Measurements from ENCODE around the gene TAB3. TPM values are rescaled to one million over a fixed set of nuclear protein-coding genes. Genes with fewer than 3 reads are reported as not detected.

TAB3 gene
- polyA plus RNA-seq (2013), result 29.2 TPM

DNA sequence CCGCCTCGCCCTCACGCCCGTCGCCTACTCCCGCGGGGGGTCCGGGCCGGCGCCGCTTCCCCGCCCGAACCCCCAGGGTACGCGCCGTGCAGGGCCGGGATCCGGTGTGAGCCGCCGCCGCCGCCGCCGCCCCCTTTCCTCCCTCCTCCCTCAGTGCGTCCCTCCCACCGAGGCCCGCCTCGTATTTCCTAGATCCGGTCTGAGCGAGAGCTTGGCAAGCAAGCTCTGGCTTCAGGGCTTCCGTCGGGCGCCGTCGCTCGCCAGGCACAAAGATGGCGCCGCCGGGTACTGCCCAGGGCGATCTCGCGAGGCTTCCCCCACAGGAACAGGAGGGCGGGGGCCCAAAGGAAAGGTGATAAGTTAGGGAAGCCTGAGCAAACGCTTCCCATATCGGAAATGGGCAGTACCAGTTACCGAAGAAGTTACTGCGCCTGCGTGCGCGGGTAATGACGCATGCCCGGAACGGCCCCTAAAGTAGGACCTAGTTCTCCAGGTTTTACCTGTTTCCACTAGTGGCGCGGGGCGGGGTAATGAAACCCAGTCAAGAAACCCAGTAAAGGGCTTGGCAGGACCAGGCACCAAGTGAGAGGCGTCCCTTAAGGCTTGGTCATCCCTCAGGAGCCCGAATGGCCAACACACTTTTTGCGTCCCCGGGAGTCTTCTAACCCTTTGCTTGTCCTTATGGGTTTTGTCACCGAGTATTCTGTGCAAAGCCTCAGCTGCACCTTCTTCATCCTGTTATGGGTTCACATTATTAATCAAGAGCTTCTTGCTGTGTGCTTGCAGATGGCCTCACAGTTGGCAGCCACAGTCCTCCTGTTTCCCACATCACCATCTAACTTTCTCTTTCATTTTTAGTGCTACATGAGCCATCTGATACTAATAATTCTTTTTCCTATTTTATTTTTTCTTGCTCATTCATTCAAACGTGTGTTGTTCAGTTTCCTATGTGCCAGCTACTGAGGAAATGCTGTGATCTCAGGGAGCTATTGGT is at the start of gene TAB3:
Gene TAB3 (minus strand): TSS at position 108 of the 994 bp plus-strand sequence. CDS start 29,666 bp downstream, outside the sequence.
- WGBS (ENCODE audit: insufficient coverage), result 25% methylated on average over 45 of the region's 62 CpGs
- H3K4me1 ChIP-seq (ENCODE audit: control extremely low read depth in 1 of 4, control insufficient read depth in 4 of 4, insufficient read depth in 4 of 4, low read length in 3 of 4), result peaks cover 2 to 16% (median 10%) of the 10 kb centered on the region in 4 experiments
- ChIA-PET CTCF (no interaction called here), POLR2A (interaction anchor here (0.6 to 1.2 kb wide), 2 partner anchors 21 to 199 kb away, joined by 3 read pairs; no protein-coding TSS in a partner anchor)
- H3K9me3 ChIP-seq (ENCODE audit: control extremely low read depth in 1 of 5, control insufficient read depth in 4 of 5, insufficient read depth in 2 of 5, low read depth in 1 of 5, low read length in 4 of 5), result peaks cover 0 to 3% (median 0%) of the 10 kb centered on the region in 5 experiments
- H3K36me3 ChIP-seq (ENCODE audit: control insufficient read depth in 4 of 4, insufficient read depth in 4 of 4, low read length in 3 of 4), result no peaks in the 10 kb centered on the region
- peak within 1 kb of the TSS; percentile 40 to 80 for H3K27ac ChIP-seq (ENCODE audit: insufficient read depth in 1 of 2, low read depth in 1 of 2, low read length in 2 of 2, poor library complexity in 1 of 2, severe bottlenecking in 2 of 2)
- peak; percentile 96 to 98 (median 97) for DNase-seq
- H3K4me3 ChIP-seq (ENCODE audit: control insufficient read depth in 1 of 7, extremely low read depth in 1 of 7, insufficient read depth in 4 of 7, low read depth in 2 of 7, low read length in 6 of 7), result peak within 1 kb of the TSS; percentile 57 to 83 (median 74)
- H3K27me3 ChIP-seq (replicated peaks in 2 of 5; ENCODE audit: control insufficient read depth in 4 of 5, insufficient read depth in 5 of 5, low read length in 4 of 5), result peaks cover 0 to 2% (median 0%) of the 10 kb centered on the region in 5 experiments

DNA sequence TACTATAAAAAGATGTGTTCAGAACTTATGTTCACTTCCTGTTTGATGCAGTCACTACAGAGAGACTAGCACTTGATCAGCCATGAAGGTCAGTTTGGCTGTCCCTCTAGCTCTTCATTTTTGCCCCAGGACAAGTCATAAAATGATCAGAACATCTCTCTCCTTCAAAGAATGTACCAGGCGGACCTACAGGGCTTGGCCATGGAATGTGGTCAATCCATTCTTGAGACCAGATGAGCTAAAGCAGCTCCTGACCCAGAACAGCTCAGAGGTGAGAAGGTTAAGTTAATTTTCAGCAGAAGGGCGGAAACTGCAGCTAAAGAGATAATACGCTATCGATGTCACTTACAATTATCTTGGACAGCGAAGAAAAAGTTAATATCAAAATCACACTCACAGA is 49.2 kb upstream of the TAB3 start:
- no peaks in the 10 kb centered on the region for H3K9me3 ChIP-seq (ENCODE audit: control extremely low read depth in 1 of 5, control insufficient read depth in 4 of 5, insufficient read depth in 2 of 5, low read depth in 1 of 5, low read length in 4 of 5)
- no peak overlapping the region for H3K4me3 ChIP-seq (ENCODE audit: control insufficient read depth in 1 of 7, extremely low read depth in 1 of 7, insufficient read depth in 4 of 7, low read depth in 2 of 7, low read length in 6 of 7)
- no peak overlapping the region for H3K27ac ChIP-seq (ENCODE audit: insufficient read depth in 1 of 2, low read depth in 1 of 2, low read length in 2 of 2, poor library complexity in 1 of 2, severe bottlenecking in 2 of 2)
- no peaks in the 10 kb centered on the region for H3K4me1 ChIP-seq (ENCODE audit: control extremely low read depth in 1 of 4, control insufficient read depth in 4 of 4, insufficient read depth in 4 of 4, low read length in 3 of 4)
- no peaks in the 10 kb centered on the region for H3K27me3 ChIP-seq (replicated peaks in 2 of 5; ENCODE audit: control insufficient read depth in 4 of 5, insufficient read depth in 5 of 5, low read length in 4 of 5)
- no peaks in the 10 kb centered on the region for H3K36me3 ChIP-seq (ENCODE audit: control insufficient read depth in 4 of 4, insufficient read depth in 4 of 4, low read length in 3 of 4)
- no peak for DNase-seq
- 96% methylated on average over 3 of the region's 5 CpGs for WGBS (ENCODE audit: insufficient coverage)
- ChIA-PET CTCF (no interaction called here), POLR2A (no interaction called here)

- Histone ChIP-seq H3K36me3 (ENCODE audit: control insufficient read depth in 4 of 4, insufficient read depth in 4 of 4, low read length in 3 of 4) (no peaks in the 10 kb centered on the region), H3K27ac (ENCODE audit: insufficient read depth in 1 of 2, low read depth in 1 of 2, low read length in 2 of 2, poor library complexity in 1 of 2, severe bottlenecking in 2 of 2) (no peak overlapping the region), H3K4me1 (ENCODE audit: control extremely low read depth in 1 of 4, control insufficient read depth in 4 of 4, insufficient read depth in 4 of 4, low read length in 3 of 4) (no peaks in the 10 kb centered on the region), H3K9me3 (ENCODE audit: control extremely low read depth in 1 of 5, control insufficient read depth in 4 of 5, insufficient read depth in 2 of 5, low read depth in 1 of 5, low read length in 4 of 5) (no peaks in the 10 kb centered on the region), H3K4me3 (ENCODE audit: control insufficient read depth in 1 of 7, extremely low read depth in 1 of 7, insufficient read depth in 4 of 7, low read depth in 2 of 7, low read length in 6 of 7) (no peak overlapping the region), H3K27me3 (replicated peaks in 2 of 5; ENCODE audit: control insufficient read depth in 4 of 5, insufficient read depth in 5 of 5, low read length in 4 of 5) (no peaks in the 10 kb centered on the region)
- 24% methylated on average over 2 of the region's 2 CpGs for WGBS (ENCODE audit: insufficient coverage)
- POLR2A ChIA-PET, result no interaction called here
- DNase-seq, result peak; percentile 1 to 26 (median 14)
- CTCF ChIA-PET, result no interaction called here
Observed at GRCh38 chrX:30935985-30936384, 46.9 kb upstream of the TAB3 start.

GRCh38 chrX:30931920-30932319 is 42.9 kb upstream of the TAB3 start:
- no peak for DNase-seq
- Histone ChIP-seq H3K36me3 (ENCODE audit: control insufficient read depth in 4 of 4, insufficient read depth in 4 of 4, low read length in 3 of 4) (no peaks in the 10 kb centered on the region), H3K4me1 (ENCODE audit: control extremely low read depth in 1 of 4, control insufficient read depth in 4 of 4, insufficient read depth in 4 of 4, low read length in 3 of 4) (no peaks in the 10 kb centered on the region), H3K27ac (ENCODE audit: insufficient read depth in 1 of 2, low read depth in 1 of 2, low read length in 2 of 2, poor library complexity in 1 of 2, severe bottlenecking in 2 of 2) (no peak overlapping the region), H3K27me3 (replicated peaks in 2 of 5; ENCODE audit: control insufficient read depth in 4 of 5, insufficient read depth in 5 of 5, low read length in 4 of 5) (no peaks in the 10 kb centered on the region), H3K9me3 (ENCODE audit: control extremely low read depth in 1 of 5, control insufficient read depth in 4 of 5, insufficient read depth in 2 of 5, low read depth in 1 of 5, low read length in 4 of 5) (no peaks in the 10 kb centered on the region), H3K4me3 (ENCODE audit: control insufficient read depth in 1 of 7, extremely low read depth in 1 of 7, insufficient read depth in 4 of 7, low read depth in 2 of 7, low read length in 6 of 7) (no peak overlapping the region)
- ChIA-PET POLR2A (no interaction called here), CTCF (interaction anchor here (1.1 to 1.5 kb wide), 2 partner anchors 17 to 106 kb away, joined by 3 read pairs; no protein-coding TSS in a partner anchor)
- no CpG with 5 or more reads among the region's 1 CpG for WGBS (ENCODE audit: insufficient coverage)

DNA sequence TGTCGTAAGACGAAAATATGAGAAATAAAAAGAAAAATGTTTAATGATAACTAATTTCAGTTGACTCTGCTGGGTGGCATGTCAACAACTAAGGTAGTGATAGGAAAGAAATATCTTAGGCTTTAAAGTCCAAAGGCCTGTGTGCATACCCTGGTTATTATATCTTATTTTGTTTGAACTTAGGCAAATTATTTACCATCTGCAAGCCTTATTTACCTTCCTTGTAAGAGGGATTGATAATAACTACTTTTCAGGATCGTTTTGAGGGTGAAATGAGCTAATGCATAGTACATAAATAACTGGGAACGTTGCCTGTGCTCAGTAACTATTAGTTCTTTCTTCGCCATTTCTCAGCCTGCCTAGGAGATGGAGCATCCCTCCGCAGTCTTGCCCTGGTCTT is 41.6 kb upstream of the TAB3 start:
- POLR2A ChIA-PET, result no interaction called here
- 82% methylated on average over 3 of the region's 6 CpGs for WGBS (ENCODE audit: insufficient coverage)
- no peak overlapping the region for H3K4me3 ChIP-seq (ENCODE audit: control insufficient read depth in 1 of 7, extremely low read depth in 1 of 7, insufficient read depth in 4 of 7, low read depth in 2 of 7, low read length in 6 of 7)
- H3K36me3 ChIP-seq (ENCODE audit: control insufficient read depth in 4 of 4, insufficient read depth in 4 of 4, low read length in 3 of 4), result no peaks in the 10 kb centered on the region
- DNase-seq, result no peak
- CTCF ChIA-PET, result no interaction called here
- H3K27me3 ChIP-seq (replicated peaks in 2 of 5; ENCODE audit: control insufficient read depth in 4 of 5, insufficient read depth in 5 of 5, low read length in 4 of 5), result no peaks in the 10 kb centered on the region
- no peak overlapping the region for H3K27ac ChIP-seq (ENCODE audit: insufficient read depth in 1 of 2, low read depth in 1 of 2, low read length in 2 of 2, poor library complexity in 1 of 2, severe bottlenecking in 2 of 2)
- H3K9me3 ChIP-seq (ENCODE audit: control extremely low read depth in 1 of 5, control insufficient read depth in 4 of 5, insufficient read depth in 2 of 5, low read depth in 1 of 5, low read length in 4 of 5), result no peaks in the 10 kb centered on the region
- H3K4me1 ChIP-seq (ENCODE audit: control extremely low read depth in 1 of 4, control insufficient read depth in 4 of 4, insufficient read depth in 4 of 4, low read length in 3 of 4), result no peaks in the 10 kb centered on the region

DNA sequence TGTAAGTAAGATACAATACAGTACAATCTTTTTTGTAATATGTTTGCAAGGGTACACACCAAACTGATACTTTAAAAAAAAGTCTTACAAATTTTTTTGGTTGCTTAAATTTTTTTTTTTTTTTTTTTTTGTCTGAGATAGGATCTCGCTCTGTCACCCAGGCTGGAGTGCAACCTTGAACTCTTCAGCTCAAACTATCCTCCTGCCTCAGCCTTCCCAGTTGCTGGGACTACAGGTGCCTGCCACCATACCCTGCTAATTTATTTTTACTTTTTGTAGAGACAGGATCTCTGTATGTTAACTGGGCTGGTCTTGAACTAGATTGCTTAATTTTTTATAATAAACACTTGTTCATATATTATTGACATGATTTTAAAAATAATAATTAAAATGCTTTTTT is 41.1 kb upstream of the TAB3 start:
- no peaks in the 10 kb centered on the region for H3K9me3 ChIP-seq (ENCODE audit: control extremely low read depth in 1 of 5, control insufficient read depth in 4 of 5, insufficient read depth in 2 of 5, low read depth in 1 of 5, low read length in 4 of 5)
- no peaks in the 10 kb centered on the region for H3K4me1 ChIP-seq (ENCODE audit: control extremely low read depth in 1 of 4, control insufficient read depth in 4 of 4, insufficient read depth in 4 of 4, low read length in 3 of 4)
- H3K27me3 ChIP-seq (replicated peaks in 2 of 5; ENCODE audit: control insufficient read depth in 4 of 5, insufficient read depth in 5 of 5, low read length in 4 of 5), result no peaks in the 10 kb centered on the region
- no CpG with 5 or more reads among the region's 1 CpG for WGBS (ENCODE audit: insufficient coverage)
- H3K36me3 ChIP-seq (ENCODE audit: control insufficient read depth in 4 of 4, insufficient read depth in 4 of 4, low read length in 3 of 4), result no peaks in the 10 kb centered on the region
- ChIA-PET CTCF (no interaction called here), POLR2A (no interaction called here)
- DNase-seq, result no peak
- H3K4me3 ChIP-seq (ENCODE audit: control insufficient read depth in 1 of 7, extremely low read depth in 1 of 7, insufficient read depth in 4 of 7, low read depth in 2 of 7, low read length in 6 of 7), result no peak overlapping the region
- H3K27ac ChIP-seq (ENCODE audit: insufficient read depth in 1 of 2, low read depth in 1 of 2, low read length in 2 of 2, poor library complexity in 1 of 2, severe bottlenecking in 2 of 2), result no peak overlapping the region

DNA sequence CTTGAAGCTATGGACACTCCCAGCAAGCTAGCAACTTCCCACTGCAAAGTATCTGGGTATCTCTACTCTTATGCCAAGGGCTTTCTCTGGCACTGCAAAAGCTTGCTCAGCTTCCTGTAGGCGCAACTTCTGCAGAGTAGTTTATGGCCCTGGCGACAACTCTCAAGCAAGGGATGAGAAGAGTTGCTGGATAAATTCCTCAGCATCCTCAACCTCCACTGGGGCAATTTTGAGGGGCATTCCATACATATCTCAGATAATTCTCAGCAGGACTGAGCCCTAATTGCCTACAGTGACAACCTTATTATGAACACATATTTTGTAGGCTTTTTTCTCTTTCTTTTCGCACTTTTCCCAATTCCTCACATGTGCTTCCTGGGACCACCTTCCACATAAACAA is 31.2 kb upstream of the TAB3 start:
- Histone ChIP-seq H3K4me1 (ENCODE audit: control extremely low read depth in 1 of 4, control insufficient read depth in 4 of 4, insufficient read depth in 4 of 4, low read length in 3 of 4) (no peaks in the 10 kb centered on the region), H3K9me3 (ENCODE audit: control extremely low read depth in 1 of 5, control insufficient read depth in 4 of 5, insufficient read depth in 2 of 5, low read depth in 1 of 5, low read length in 4 of 5) (no peaks in the 10 kb centered on the region), H3K27ac (ENCODE audit: insufficient read depth in 1 of 2, low read depth in 1 of 2, low read length in 2 of 2, poor library complexity in 1 of 2, severe bottlenecking in 2 of 2) (no peak overlapping the region), H3K27me3 (replicated peaks in 2 of 5; ENCODE audit: control insufficient read depth in 4 of 5, insufficient read depth in 5 of 5, low read length in 4 of 5) (no peaks in the 10 kb centered on the region), H3K4me3 (ENCODE audit: control insufficient read depth in 1 of 7, extremely low read depth in 1 of 7, insufficient read depth in 4 of 7, low read depth in 2 of 7, low read length in 6 of 7) (no peak overlapping the region), H3K36me3 (ENCODE audit: control insufficient read depth in 4 of 4, insufficient read depth in 4 of 4, low read length in 3 of 4) (no peaks in the 10 kb centered on the region)
- DNase-seq, result no peak
- 83% methylated on average over 1 of the region's 3 CpGs for whole genome bisulfite sequencing (ENCODE audit: insufficient coverage)
- ChIA-PET CTCF (no interaction called here), POLR2A (no interaction called here)
